GM12865 (cell line): ENCODE results near the gene LCMT2.

ENCODE experiments used
- DNase-seq: peaks from one replicate; pipeline ENCODE4 v3.0.0; 2010; ENCODE audit warnings: low read depth
- H3K4me3 ChIP-seq: 2 replicates; pipeline ENCODE4 v1.5.1; 2011; ENCODE audit warnings: mild to moderate bottlenecking, low read depth, low read length, control low read depth
- CTCF ChIP-seq: IDR thresholded peaks from 2 replicates; pipeline ENCODE4 v1.5.1; 2011; ENCODE audit warnings: low read length, control low read depth, low read depth, inconsistent platforms; ENCODE audit not compliant: insufficient read depth; ENCODE audit errors: missing control alignments

LCMT2 gene

GRCh38 chr15:43314171-43314570 lies 16.2 kb downstream of the LCMT2 start:
- no peak overlapping the region for H3K4me3 ChIP-seq
- DNase-seq, result no peak
- no peak for TF ChIP-seq CTCF

GRCh38 chr15:43312378-43312777 lies 18.0 kb downstream of the LCMT2 start:
- TF ChIP-seq CTCF, result no peak
- H3K4me3 ChIP-seq, result no peak overlapping the region
- DNase-seq, result no peak

- no peak for DNase-seq
- no peak for TF ChIP-seq CTCF
Observed at GRCh38 chr15:43302205-43302817, 28.1 kb downstream of the LCMT2 start, which contains the start of gene TGM7. Gene TGM7 (minus strand): TSS chr15:43302255.

GRCh38 chr15:43299884-43300283 lies 30.5 kb downstream of the LCMT2 start:
- no peak for DNase-seq
- no peak for TF ChIP-seq CTCF
- H3K4me3 ChIP-seq, result no peak overlapping the region

More at GRCh38 chr15:43302205-43302817, 28.1 kb downstream of the LCMT2 start, which contains the start of gene TGM7:
- no peak within 1 kb of the TSS for H3K4me3 ChIP-seq

- no peak for DNase-seq
- no peak for TF ChIP-seq CTCF
- H3K4me3 ChIP-seq, result no peak overlapping the region
Observed at GRCh38 chr15:43299411-43299810, 31.0 kb downstream of the LCMT2 start.

- DNase-seq, result no peak
- TF ChIP-seq CTCF, result no peak
- H3K4me3 ChIP-seq, result no peak overlapping the region
Observed at GRCh38 chr15:43294091-43294706, 36.2 kb downstream of the LCMT2 start.
